SJSA1 (cell line): Measurements from ENCODE around the gene EGR4. TPM values are rescaled to one million over a fixed set of nuclear protein-coding genes. Genes with fewer than 3 reads are reported as not detected.
A peak's percentile ranks its signal among the peaks of the same experiment; 100 is the strongest.

Experiments
- DNase-seq, 2 experiments: peaks; one replicate each; pipeline ENCODE4 v3.0.0-alpha.2; 2015 to 2020; ENCODE audit warnings: low spot score in 2 of 2, low read depth in 1 of 2
- H3K27ac ChIP-seq: fragments of 250-450 bp; sonication (Bioruptor Pico); 2 replicates; pipeline ENCODE4 v1.5.1; 2020; ENCODE audit warnings: mild to moderate bottlenecking, moderate library complexity
- H3K27me3 ChIP-seq: fragments of 250-450 bp; sonication (Bioruptor Pico); replicated peaks from 2 replicates; pipeline ENCODE4 v1.5.1; 2020; ENCODE audit warnings: mild to moderate bottlenecking, moderate library complexity
- H3K36me3 ChIP-seq: fragments of 250-450 bp; sonication (Bioruptor Pico); 2 replicates; pipeline ENCODE4 v1.5.1; 2020; ENCODE audit warnings: mild to moderate bottlenecking
- H3K4me1 ChIP-seq: fragments of 250-450 bp; sonication (Bioruptor Pico); replicated peaks from 2 replicates; pipeline ENCODE4 v1.6.1; 2021; ENCODE audit warnings: mild to moderate bottlenecking
- H3K4me3 ChIP-seq: fragments of 250-450 bp; sonication (Bioruptor Pico); 2 replicates; pipeline ENCODE4 v1.5.1; 2020; ENCODE audit warnings: mild to moderate bottlenecking
- H3K9me3 ChIP-seq: fragments of 250-450 bp; sonication (Bioruptor Pico); replicated peaks from 2 replicates; pipeline ENCODE4 v1.5.1; 2020; ENCODE audit warnings: mild to moderate bottlenecking
- total RNA-seq: library from RNA; depleted of rRNA; stranded (reverse); fragments of >200 nt; shearing (Covaris generic); gene quantifications from 2 replicates; pipeline ENCODE4 v1.2.3, GENCODE V29; 2014

Gene EGR4
- total RNA-seq, 1 experiment from 2014 or later: not detected

DNA sequence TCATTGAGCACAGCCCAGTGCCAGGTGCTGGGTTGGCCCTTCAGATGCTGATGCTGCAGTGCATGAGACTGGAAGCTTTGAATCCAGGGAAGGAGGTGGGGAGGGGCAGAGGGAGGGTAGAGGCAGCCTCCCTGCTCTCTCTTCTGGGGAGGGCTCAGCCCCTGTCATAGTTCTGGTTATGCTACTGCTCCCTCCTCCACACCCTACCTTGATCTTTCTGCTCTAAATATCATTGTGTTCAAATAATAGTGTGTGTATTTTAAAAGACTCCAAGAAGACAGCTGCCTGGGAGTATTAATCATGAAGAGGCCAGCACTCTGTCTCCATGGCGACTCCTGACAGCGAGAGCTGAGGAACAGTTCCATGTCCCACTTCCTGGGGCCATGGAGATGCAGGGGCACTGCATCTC, 3.8 kb upstream of the EGR4 start:
- Histone ChIP-seq H3K36me3 (no peaks in the 10 kb centered on the region), H3K27ac (no peak overlapping the region), H3K9me3 (no peaks in the 10 kb centered on the region), H3K4me1 (peaks cover 11% of the 10 kb centered on the region), H3K4me3 (no peak overlapping the region), H3K27me3 (peaks cover 64% of the 10 kb centered on the region)
- DNase-seq: no peak

DNA sequence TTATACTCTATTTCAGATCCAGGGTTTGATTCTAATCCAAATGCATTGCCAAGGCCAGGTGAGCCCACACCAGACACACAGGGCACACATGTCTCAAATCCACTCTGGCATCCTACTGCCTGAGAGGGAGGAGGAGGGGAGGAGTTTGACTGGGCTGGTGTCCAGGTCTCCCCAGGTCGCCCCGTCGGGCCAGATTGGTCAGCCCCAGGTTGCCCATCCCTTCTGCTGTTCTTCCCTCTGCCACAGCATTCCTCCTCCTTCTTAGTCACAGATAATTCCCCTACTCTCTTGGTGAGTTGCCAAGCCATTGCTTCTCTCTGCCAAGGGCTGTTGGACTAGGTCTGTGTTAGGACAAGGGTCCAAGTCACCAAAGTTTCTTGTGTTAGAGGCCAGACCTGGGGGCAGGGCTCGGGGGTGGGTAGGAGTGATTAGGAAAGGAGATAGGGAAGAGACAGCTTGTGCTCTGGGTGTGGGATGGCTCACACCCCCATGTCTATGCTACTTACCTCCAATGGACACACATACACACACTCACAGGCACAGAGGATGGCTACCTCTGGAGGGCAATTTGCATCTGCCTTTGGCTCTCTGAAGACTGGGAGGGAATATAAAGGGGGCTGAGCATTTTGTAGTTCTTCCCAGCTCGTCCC, 2.5 kb upstream of the EGR4 start:
- peaks cover 77% of the 10 kb centered on the region for H3K27me3 ChIP-seq
- H3K4me3 ChIP-seq: no peak overlapping the region
- no peaks in the 10 kb centered on the region for H3K36me3 ChIP-seq
- peaks cover 2% of the 10 kb centered on the region; the same call in 1 of the 2 replicates for H3K9me3 ChIP-seq
- peaks cover 19% of the 10 kb centered on the region for H3K4me1 ChIP-seq
- no peak for DNase-seq
- H3K27ac ChIP-seq: no peak overlapping the region

DNA sequence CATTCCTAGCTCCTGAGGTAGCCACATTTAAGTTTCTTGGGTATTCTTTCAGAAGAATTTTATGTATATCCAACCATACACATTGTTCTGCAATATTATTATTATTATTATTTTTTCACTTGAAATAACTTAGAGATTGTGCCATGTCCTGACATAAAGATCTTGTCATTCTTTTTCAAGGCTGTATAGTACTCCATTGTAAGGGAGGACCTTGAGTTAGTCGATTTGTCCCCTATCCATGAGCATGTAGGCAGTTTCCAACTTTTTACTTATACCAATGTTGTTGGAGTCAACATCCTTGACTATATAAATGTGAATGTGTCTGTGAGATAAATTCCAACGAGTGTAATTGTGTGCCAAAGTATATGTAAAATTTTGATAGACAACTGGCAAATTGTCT, 891 bp upstream of the EGR4 start:
- H3K27ac ChIP-seq: no peak overlapping the region
- no peak overlapping the region for H3K4me3 ChIP-seq
- H3K27me3 ChIP-seq: peaks cover 85% of the 10 kb centered on the region
- peaks cover 2% of the 10 kb centered on the region; the same call in 1 of the 2 replicates for H3K9me3 ChIP-seq
- H3K36me3 ChIP-seq: no peaks in the 10 kb centered on the region
- no peak for DNase-seq
- peaks cover 19% of the 10 kb centered on the region for H3K4me1 ChIP-seq

DNA sequence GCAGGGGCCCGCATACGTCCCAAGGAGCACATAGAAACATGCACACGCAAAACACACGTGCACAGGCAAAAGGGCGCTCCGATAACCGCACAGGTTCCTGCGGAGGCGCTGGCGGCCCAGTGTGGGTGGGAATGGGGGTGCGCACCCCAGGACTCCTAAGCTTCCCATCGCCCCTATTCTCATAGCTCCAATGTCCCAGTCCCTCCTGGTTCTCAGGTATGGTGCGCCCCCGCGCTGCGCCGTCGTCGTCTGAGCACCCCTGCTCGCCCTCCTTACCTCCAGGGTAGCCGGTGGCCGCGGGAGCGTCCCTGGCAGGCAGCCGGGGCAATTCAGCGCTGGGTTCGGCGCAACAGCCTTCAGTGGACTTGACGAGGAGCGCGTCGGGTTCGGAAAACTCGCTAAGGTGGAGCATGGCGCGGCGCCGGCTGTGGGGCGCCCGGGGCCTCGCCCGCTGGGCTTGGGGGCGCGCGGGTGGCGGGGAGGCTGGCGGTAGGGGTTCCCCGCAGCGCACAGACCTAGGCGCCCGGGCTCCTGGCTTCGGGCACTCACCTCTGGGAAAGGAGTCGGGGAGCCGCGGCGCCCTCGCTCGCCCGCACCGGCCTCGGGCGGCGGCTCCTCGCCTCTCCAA, 328 bp downstream of the EGR4 start:
- peak overlapping the region; percentile 35 for H3K4me3 ChIP-seq

DNA sequence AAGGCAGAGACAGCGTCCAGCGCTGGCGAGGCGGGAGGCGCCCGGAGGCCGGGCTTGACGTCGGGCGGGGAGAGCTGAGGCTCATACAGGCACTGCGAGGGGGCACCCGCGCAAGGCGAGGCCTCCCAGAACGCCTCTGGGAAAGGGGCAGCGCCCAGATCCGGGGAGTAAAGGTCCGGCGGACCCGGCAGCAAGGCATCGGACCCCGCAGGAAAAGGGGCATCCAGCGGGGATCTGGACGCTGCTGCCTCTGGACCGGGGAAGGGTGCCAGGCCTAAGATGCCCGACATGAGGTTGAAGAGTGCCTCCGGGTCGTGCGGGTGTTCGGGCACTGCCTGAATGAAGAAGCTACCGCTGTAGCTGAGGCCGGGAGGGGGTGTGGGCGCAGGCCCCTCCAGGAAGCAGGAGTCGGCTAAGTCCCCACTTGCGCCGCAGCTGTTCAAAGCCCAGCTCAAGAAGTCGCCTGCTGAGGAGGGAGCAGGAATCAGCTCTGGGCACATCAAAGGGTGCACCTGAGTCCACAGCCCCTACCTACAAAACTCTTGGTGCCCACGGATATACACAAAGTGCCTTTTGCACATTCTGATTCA, 937 bp downstream of the EGR4 start:
- Histone ChIP-seq H3K27me3 (peaks cover 96% of the 10 kb centered on the region), H3K4me3 (no peak overlapping the region), H3K9me3 (peaks cover 2% of the 10 kb centered on the region; the same call in 1 of the 2 replicates), H3K4me1 (peaks cover 19% of the 10 kb centered on the region), H3K36me3 (no peaks in the 10 kb centered on the region), H3K27ac (no peak overlapping the region)
- no peak for DNase-seq

More for the DNA sequence above, 328 bp downstream of the EGR4 start:
- Histone ChIP-seq H3K4me1 (peaks cover 19% of the 10 kb centered on the region), H3K9me3 (peaks cover 2% of the 10 kb centered on the region; the same call in 1 of the 2 replicates), H3K27ac (no peak overlapping the region), H3K27me3 (peaks cover 96% of the 10 kb centered on the region), H3K36me3 (no peaks in the 10 kb centered on the region)
- DNase-seq: no peak

DNA sequence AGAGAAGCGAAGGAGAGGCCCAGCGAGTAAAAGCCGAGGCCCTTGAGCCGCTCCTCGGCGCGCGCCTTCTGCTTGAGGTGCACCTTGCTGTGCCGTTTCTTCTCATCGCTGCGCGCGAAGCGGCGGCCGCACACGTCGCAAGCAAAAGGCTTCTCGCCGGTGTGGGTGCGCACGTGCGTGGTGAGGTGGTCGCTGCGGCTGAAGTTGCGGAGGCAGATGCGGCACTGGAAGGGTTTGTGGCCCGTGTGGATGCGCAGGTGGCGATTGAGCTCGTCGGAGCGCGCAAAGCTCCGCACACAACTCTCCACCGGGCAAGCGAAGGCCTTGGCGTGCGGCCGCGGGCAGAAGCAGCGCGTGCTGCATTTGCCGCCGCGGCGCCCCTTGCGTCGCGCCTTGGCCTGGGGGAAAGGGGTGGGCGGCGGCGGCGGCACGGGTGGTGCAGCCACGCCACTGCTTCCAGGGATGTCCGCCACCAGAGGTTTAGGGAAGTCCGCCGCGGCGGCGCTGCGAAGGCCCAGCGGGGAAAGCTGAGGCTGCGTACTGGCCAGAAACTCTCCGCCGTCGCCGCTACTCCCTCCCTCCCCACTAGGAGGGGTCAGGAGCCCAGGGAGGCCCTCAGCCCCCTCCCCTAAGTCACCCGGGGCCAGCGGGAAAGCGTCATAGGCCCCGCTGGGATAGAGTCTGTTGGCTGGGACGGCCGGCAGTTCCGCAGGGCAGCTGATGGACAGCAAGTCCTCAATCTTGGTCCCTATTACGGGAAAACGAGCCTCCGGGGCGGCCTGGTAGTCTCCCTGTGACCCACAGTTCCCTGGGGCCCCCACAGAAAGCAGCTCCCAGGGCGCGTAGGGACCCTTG, 1.7 kb downstream of the EGR4 start:
- peaks cover 2% of the 10 kb centered on the region; the same call in 1 of the 2 replicates for H3K9me3 ChIP-seq
- H3K27ac ChIP-seq: no peak overlapping the region
- no peaks in the 10 kb centered on the region for H3K36me3 ChIP-seq
- DNase-seq: no peak
- no peak overlapping the region for H3K4me3 ChIP-seq
- peaks cover 19% of the 10 kb centered on the region for H3K4me1 ChIP-seq
- H3K27me3 ChIP-seq: peaks cover 90% of the 10 kb centered on the region

DNA sequence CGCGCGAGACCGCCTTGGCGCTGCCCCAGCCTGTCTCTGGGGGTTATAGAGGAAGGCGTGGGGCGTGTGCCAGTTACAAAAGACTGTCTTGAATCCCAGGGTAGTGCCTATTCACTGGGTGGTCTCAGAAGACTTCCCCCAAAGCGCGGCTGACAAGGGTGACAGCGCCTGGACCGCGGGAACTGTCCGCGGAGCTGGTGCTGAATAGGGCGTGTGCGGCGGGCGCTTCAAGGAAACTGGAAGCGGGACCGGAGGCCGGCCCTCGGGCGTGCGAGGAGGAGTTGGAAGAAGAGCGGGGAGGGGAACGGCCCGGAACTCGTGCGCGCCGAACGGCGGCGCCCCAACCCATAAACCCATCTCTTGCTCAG, 2.3 kb downstream of the EGR4 start:
- Histone ChIP-seq H3K4me3 (no peak overlapping the region), H3K4me1 (peaks cover 19% of the 10 kb centered on the region)
- peak; percentile 50 for DNase-seq

DNA sequence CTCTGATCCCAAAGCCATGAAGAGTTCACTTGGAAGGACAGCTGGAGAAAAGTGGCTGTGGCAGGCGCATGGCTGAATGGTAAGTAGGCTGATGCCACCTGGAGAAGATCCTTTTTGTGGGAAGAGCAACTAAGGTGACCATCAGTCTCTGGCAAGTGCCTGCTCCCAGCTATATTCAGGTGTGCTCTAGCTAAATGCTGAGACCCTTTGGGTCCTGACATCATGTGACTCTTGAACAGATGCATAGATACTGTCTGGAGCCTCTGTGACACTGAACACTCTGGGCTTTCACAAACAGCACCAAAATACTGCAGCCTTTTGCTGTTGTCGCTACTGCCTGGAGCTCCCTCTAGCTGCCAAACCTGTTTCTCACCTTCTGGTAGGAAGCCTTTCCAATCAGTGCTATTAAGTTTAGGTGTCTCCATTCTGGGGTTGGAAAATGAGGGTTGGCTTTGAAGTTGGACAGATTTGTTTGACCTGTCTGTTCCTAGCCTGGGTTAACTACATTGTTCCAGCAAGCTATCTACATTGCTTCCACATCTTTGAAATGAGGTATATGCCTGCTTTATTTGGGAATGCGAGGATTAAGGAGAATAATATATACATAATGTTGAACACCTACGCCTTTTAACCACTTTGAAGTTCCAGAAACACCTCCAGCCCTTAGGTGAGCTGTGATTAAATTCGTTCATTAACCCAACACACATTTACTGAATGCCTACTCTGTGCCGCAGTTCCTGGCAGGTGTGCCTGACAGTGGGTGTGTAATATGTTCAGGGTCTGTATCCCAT, 3.1 kb downstream of the EGR4 start:
- H3K27ac ChIP-seq: no peak overlapping the region
- H3K27me3 ChIP-seq: peaks cover 82% of the 10 kb centered on the region
- no peak for DNase-seq
- H3K4me3 ChIP-seq: no peak overlapping the region
- peaks cover 19% of the 10 kb centered on the region for H3K4me1 ChIP-seq
- peaks cover 2% of the 10 kb centered on the region; the same call in 1 of the 2 replicates for H3K9me3 ChIP-seq
- H3K36me3 ChIP-seq: no peaks in the 10 kb centered on the region

More for the DNA sequence above, 2.3 kb downstream of the EGR4 start:
- Histone ChIP-seq H3K27me3 (peaks cover 84% of the 10 kb centered on the region), H3K9me3 (peaks cover 2% of the 10 kb centered on the region; the same call in 1 of the 2 replicates), H3K27ac (no peak overlapping the region), H3K36me3 (no peaks in the 10 kb centered on the region)

DNA sequence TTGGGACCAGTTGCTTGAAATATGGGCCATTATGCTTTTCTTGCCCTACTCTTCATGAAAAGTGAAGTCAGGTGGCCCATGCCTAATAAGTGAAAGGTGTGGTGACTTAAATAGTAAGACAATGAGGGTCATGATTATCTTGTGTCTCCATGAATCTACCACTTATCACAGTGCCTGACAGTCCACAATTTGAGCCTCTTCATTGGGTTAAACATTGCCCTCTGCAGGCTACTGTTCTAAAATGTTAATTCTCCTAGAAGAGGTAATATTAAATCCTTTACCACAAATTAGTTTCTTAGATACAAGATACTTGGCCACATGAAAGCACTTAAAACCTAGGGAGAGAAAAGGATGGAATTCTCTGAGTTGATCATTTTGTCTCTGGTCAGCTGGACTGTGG, 4.0 kb downstream of the EGR4 start:
- Histone ChIP-seq H3K27ac (no peak overlapping the region), H3K36me3 (no peaks in the 10 kb centered on the region), H3K4me1 (peaks cover 22% of the 10 kb centered on the region), H3K9me3 (peaks cover 2% of the 10 kb centered on the region; the same call in 1 of the 2 replicates), H3K4me3 (no peak overlapping the region), H3K27me3 (peaks cover 82% of the 10 kb centered on the region)
- no peak for DNase-seq

DNA sequence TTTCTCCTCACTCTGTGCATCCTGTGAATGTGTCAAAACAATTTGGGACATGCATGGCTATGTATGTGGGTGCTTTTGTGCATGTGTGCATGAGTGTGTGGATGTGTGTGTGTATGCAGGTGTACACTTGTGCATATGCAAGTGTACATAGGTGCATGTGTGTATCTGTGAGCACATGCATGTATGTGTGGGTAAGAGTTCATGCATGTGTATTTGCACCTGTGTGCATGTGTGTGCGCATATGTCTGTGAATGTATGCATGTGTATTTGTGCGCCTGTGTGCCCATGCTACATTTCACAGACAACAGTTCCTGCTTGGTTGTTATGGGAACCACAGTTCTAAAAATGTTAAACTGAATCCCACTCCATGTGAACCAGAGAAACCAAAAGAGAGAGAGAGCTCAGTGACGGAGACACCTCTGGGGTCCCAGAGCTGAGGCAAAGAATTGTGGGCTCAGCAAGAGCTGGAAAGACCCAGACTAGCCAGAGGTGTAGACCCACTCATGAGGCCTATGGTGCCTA, 7.2 kb downstream of the EGR4 start:
- Histone ChIP-seq H3K4me1 (peaks cover 6% of the 10 kb centered on the region), H3K27ac (no peak overlapping the region), H3K27me3 (peaks cover 61% of the 10 kb centered on the region), H3K9me3 (peaks cover under 1% of the 10 kb centered on the region; the same call in 1 of the 2 replicates), H3K36me3 (no peaks in the 10 kb centered on the region; the same call in 1 of the 2 replicates), H3K4me3 (no peak overlapping the region)
- no peak for DNase-seq

DNA sequence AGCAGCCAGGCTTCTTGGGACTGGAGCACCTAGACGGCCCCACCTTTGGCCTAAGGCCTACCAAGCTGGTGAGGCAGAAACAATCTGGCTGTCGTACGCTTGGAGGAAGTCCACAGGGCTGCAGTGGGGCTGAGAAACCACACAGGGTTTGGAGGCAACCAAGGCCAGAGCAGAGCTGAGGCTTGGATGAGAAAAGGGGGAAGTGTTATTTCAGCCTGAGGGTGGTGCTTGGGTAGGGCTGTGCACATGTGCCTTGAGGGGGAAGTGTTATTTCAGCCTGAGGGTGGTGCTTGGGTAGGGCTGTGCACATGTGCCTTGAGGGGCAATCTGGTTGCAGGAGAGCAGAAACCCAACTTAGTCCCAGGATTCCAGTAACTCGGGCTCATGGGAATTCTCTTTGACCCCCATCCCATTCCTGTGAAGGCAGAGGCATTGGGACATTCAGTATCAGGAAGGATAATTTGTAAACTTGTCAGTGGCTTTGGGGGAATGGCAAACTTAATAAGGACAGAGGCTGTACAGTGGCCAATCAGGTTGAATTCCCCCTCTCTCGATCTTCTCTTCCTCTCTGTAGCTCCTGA, 8.1 kb downstream of the EGR4 start:
- H3K4me3 ChIP-seq: no peak overlapping the region
- no peaks in the 10 kb centered on the region for H3K9me3 ChIP-seq
- no peak for DNase-seq
- peaks cover 4% of the 10 kb centered on the region for H3K4me1 ChIP-seq
- H3K27me3 ChIP-seq: peaks cover 52% of the 10 kb centered on the region
- H3K27ac ChIP-seq: no peak overlapping the region
- H3K36me3 ChIP-seq: no peaks in the 10 kb centered on the region; the same call in 1 of the 2 replicates

DNA sequence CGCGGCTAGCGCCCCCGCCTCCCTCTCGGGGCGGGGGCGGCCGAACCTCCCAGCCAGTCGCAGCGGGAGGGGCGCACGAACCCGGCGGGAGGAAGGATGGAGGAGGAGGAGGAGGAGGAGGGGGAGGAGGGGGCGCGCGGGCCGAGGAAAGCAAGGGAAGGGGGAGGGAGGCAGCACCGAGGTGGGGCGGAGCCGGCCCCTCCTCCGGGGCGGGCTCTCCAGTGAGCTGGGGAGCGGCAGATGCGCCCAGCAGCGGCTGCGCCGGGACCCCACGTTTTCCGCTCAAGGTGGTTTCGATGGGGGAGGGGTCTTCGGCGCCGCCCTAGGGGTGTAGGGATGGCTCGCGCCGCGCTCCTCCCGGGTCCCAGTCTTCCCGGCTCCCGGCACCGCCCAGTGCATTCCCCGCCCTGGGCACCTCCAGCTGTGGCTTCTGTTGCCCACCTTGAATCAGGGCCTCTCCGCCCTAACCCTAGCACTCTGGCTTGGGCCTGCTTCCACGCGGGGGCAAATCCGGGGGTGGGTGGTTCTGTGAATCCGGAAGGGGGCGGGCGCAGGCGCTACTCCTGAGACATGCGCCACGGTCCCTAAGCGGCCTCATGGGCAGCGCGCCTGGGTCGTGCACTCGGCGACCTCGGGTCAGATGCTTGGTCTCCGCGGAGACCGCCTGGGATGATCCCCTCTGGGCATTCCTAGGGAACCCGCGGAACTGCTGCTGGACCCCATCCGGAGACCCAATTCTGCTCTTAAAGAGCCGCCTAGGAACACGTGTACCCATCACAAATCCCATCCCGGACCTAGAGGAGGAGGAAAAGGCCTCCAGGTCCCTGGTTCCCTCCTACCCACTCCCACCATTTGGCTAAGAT, 8.8 kb downstream of the EGR4 start, which contains the start of gene FBXO41:
Gene FBXO41, minus strand, starts transcription at position 183 of the 863 bp plus-strand sequence. CDS start 14,848 bp downstream, outside the sequence.
- H3K27ac ChIP-seq: no peak within 1 kb of the TSS
- no peak for DNase-seq
- H3K27me3 ChIP-seq: peaks cover 45% of the 10 kb centered on the region
- no peaks in the 10 kb centered on the region for H3K9me3 ChIP-seq
- H3K36me3 ChIP-seq: no peaks in the 10 kb centered on the region; the same call in 1 of the 2 replicates
- H3K4me3 ChIP-seq: peak within 1 kb of the TSS; percentile 35
- peaks cover 4% of the 10 kb centered on the region for H3K4me1 ChIP-seq
